VCaP (cell line): ENCODE data around the gene CPB2.
A peak's percentile ranks its signal among the peaks of the same experiment; 100 is the strongest.

Experiments
- H3K27ac ChIP-seq: fragments of 450-650 bp; 2 replicates; pipeline ENCODE4 v1.5.1; 2017
- CTCF ChIP-seq: fragments of 450-650 bp; conservative IDR thresholded peaks from 2 replicates; pipeline ENCODE4 v1.5.1; 2017; ENCODE audit warnings: mild to moderate bottlenecking, moderate library complexity

The CPB2 gene

DNA sequence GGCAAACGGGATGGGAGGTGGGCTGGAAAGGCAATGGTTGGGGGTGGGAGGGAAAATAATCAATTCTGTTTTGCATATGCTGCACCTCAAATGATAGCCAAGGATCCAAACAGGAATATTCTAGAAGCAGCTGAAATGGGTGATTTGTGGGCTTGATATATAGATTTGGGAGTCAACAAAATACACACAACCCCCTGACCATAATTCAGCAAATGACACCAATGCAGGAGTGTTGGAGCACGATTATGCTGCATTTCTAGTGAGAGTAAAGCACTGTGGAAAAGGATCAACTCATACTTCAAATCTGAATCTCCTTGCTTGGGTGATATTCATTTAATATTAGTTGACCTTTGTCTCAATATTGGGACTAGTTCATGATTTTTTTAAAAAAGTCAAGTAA is 41.1 kb upstream of the CPB2 start:
- no peak for TF ChIP-seq CTCF
- peak overlapping the region; percentile 98 for H3K27ac ChIP-seq

DNA sequence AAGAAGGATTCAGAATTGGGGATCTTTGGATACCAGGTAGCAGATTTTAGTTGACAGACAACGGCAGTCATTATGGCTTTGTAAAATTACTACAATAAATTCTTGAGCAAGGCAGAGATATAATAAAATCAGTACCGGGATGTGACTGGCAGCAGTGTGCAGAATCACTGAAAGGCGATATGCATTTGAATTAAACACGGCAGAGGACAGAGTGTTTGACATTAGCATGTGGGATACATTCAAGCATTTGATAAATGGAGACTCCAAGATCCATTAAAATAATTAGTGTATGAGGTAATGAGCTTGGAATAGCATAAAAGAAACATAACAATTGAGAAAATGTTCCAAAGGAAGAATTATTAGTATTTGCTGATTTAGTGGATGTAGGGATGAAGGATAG is 40.3 kb upstream of the CPB2 start:
- TF ChIP-seq CTCF: no peak

DNA sequence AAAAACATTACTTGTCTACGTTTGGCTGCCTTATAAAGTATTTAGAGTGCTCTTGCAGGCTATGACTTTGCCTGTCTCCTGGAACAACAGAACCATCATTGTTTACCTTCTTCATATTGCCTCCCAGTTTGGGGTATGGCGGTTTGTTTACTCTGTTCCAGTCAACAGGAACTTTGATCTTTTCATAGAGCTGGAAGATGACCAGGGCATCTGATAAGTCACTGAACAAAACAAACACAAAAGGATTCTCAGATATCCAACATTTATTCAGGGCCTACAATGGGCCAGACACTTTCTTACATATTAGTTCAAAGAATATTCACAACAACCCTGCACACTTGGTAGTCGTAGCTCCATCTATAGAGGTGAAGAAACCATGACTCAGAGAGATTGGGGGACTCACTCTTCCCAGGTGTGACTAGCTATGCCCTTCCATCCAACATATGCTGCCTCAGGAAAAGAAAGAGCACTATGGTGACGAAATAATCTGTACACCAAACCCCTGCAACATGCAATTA is 38.4 kb upstream of the CPB2 start:
- no peak for TF ChIP-seq CTCF
- peak overlapping the region; percentile 98 for H3K27ac ChIP-seq

More for the DNA sequence above, 40.3 kb upstream of the CPB2 start:
- H3K27ac ChIP-seq: peak overlapping the region; percentile 98

GRCh38 chr13:46142776-46143175 is 37.9 kb upstream of the CPB2 start:
- TF ChIP-seq CTCF: no peak
- H3K27ac ChIP-seq: peak overlapping the region; percentile 98

- no peak for TF ChIP-seq CTCF
- peak overlapping the region; percentile 98; the same call in 1 of the 2 replicates for H3K27ac ChIP-seq
Measured at GRCh38 chr13:46140044-46140443, 35.2 kb upstream of the CPB2 start.

DNA sequence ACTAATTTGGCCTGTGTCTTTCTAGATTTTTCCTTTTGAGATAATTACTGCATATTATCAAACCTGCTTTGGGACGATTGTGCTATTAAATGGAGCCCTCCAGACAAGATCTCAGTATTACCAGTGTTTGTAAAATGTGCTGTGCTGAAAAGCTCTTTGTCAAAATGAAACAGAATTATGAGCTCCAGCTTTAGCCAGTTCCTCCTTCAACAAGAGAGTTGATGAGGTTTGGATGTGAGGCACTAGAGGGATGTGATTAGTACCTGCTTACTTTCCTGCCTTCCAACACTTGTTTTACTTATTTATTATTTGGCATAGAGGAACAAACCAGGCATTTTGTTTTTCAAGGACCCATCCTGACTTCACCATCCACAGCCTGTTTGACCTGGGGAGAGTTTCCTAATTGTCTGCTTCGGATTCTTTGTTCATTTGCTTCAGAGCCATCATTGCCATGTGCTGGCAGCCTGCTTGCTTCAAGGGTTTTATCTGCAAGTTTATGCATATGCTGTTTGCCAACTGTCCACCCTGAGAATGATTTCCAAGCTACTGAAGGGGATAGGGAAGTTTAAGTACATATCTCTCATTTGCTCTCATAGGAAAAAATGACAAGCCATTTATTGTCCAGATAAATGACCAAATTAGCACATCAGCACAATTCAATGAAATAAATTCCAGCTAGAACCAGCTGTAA is 32.9 kb upstream of the CPB2 start:
- no peak for TF ChIP-seq CTCF
- peak overlapping the region; percentile 98 for H3K27ac ChIP-seq

DNA sequence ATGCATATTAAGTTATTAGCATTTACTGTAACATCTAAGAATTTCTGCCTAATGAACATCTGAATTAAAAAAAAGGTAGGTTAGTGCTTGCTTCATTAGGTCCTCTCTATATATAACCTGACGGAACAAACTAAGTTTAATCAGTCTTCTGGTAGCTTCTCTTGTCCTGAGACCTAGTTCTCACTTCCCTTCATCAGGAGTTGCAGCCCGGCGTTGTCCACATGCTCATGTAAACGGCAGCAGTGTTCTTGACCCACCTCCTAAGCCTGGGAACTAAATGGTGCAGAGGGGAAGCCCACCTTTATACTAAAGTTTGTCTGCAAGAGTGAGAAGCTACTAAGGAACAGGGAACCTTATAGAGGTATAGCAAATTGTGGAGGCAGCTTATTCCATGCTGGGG is 31.9 kb upstream of the CPB2 start:
- H3K27ac ChIP-seq: peak overlapping the region; percentile 98
- TF ChIP-seq CTCF: no peak
